Colon (tissue), 2 donors: ENCODE results near the gene OPRM1.

Source experiments
- FAIRE-seq: peaks from 2 replicates; lab custom pipeline; 2012; peaks lifted over from hg19 to GRCh38; lab: Jason Lieb, UNC
- donor health status: control.
- donor health status: control.

OPRM1 gene

GRCh38 chr6:154086510-154086909 lies 47.5 kb downstream of the OPRM1 start:
- FAIRE-seq: no peak

- no peak for FAIRE-seq
These were observed 53.4 kb downstream of the OPRM1 start for GRCh38 chr6:154092326-154092962.

GRCh38 chr6:154093231-154094044 lies 54.4 kb downstream of the OPRM1 start:
- FAIRE-seq: no peak

GRCh38 chr6:154095571-154095970 lies 56.5 kb downstream of the OPRM1 start:
- no peak for FAIRE-seq

- no peak for FAIRE-seq
These were observed 57.3 kb downstream of the OPRM1 start for GRCh38 chr6:154096316-154096715.

- no peak for FAIRE-seq
These were observed 57.8 kb downstream of the OPRM1 start for GRCh38 chr6:154096834-154097233.

- no peak for FAIRE-seq
These were observed 60.2 kb downstream of the OPRM1 start for GRCh38 chr6:154099211-154099610.

GRCh38 chr6:154106251-154106650 lies 67.2 kb downstream of the OPRM1 start:
- FAIRE-seq: no peak

- FAIRE-seq: no peak
These were observed 72.0 kb downstream of the OPRM1 start for GRCh38 chr6:154111025-154111424.

GRCh38 chr6:154112181-154112809 lies 73.3 kb downstream of the OPRM1 start:
- no peak for FAIRE-seq

- no peak for FAIRE-seq
These were observed 74.4 kb downstream of the OPRM1 start for GRCh38 chr6:154113392-154113791.

GRCh38 chr6:154117485-154117884 lies 78.4 kb downstream of the OPRM1 start:
- no peak for FAIRE-seq

GRCh38 chr6:154122195-154122925 lies 83.3 kb downstream of the OPRM1 start:
- FAIRE-seq: no peak

GRCh38 chr6:154123155-154123956 lies 84.3 kb downstream of the OPRM1 start:
- no peak for FAIRE-seq

- FAIRE-seq: no peak
These were observed 86.4 kb downstream of the OPRM1 start for GRCh38 chr6:154125421-154125820.

- no peak for FAIRE-seq
These were observed 88.6 kb downstream of the OPRM1 start for GRCh38 chr6:154127657-154128056.

GRCh38 chr6:154134471-154135147 lies 95.6 kb downstream of the OPRM1 start:
- no peak for FAIRE-seq

GRCh38 chr6:154138793-154139192 lies 99.8 kb downstream of the OPRM1 start:
- FAIRE-seq: no peak

- FAIRE-seq: no peak
These were observed 100.9 kb downstream of the OPRM1 start for GRCh38 chr6:154139892-154140291.

- no peak for FAIRE-seq
These were observed 101.7 kb downstream of the OPRM1 start for GRCh38 chr6:154140743-154141142.

- no peak for FAIRE-seq
These were observed 104.7 kb downstream of the OPRM1 start for GRCh38 chr6:154143753-154144152.
